Mesothelial cell of epicardium (in vitro differentiated cells): ENCODE measurements around the gene MIA2. TPM values are rescaled to one million over a fixed set of nuclear protein-coding genes. Genes with fewer than 3 reads are reported as not detected.
"Not testable (repeated sequence)": the region's sequence is repeated elsewhere in the genome, so short reads cannot be mapped to it uniquely, and the experiment has no call there.

ENCODE experiments used
- DNase-seq, 2 experiments: peaks; one replicate each; pipeline ENCODE4 v3.0.0; 2021; ENCODE audit warnings: low spot score in 2 of 2; ENCODE audit not compliant: unreplicated experiment in 2 of 2
- H3K27ac Mint-ChIP-seq: 2 replicates; pipeline ENCODE4 v1.8.0; 2021; ENCODE audit warnings: mixed read lengths
- H3K27me3 Mint-ChIP-seq: 2 replicates; pipeline ENCODE4 v1.8.0; 2021; ENCODE audit warnings: low read depth, mixed read lengths
- H3K36me3 Mint-ChIP-seq: 2 replicates; pipeline ENCODE4 v1.8.0; 2021; ENCODE audit warnings: mixed read lengths
- H3K4me1 Mint-ChIP-seq: 2 replicates; pipeline ENCODE4 v1.8.0; 2021; ENCODE audit warnings: mixed read lengths
- H3K4me3 Mint-ChIP-seq: 2 replicates; pipeline ENCODE4 v1.8.0; 2021; ENCODE audit warnings: mild to moderate bottlenecking, moderate library complexity, mixed read lengths
- H3K9me3 Mint-ChIP-seq: 2 replicates; pipeline ENCODE4 v1.8.0; 2021; ENCODE audit warnings: mixed read lengths
- CTCF ChIP-seq: fragments of 200-600 bp; sonication (generic); IDR thresholded peaks from one replicate; pipeline ENCODE4 v1.5.0; 2021; ENCODE audit warnings: antibody characterized with exemption; ENCODE audit not compliant: unreplicated experiment
- total RNA-seq: library from RNA; stranded (reverse); gene quantifications from 3 replicates; pipeline ENCODE4 v1.2.1, GENCODE V29; 2021

The MIA2 gene
- total RNA-seq, 1 donor from 2014 or later: 18.9 TPM

- H3K4me1 Mint-ChIP-seq: no peaks in the 10 kb centered on the region
- no peak overlapping the region for H3K27ac Mint-ChIP-seq
- H3K27me3 Mint-ChIP-seq: no peaks in the 10 kb centered on the region
Observed at GRCh38 chr14:39293629-39294028, 59.9 kb downstream of the MIA2 start.

GRCh38 chr14:39300389-39300788, 66.7 kb downstream of the MIA2 start:
- H3K27me3 Mint-ChIP-seq, H3K4me1 Mint-ChIP-seq, H3K27ac Mint-ChIP-seq, H3K9me3 Mint-ChIP-seq, H3K4me3 Mint-ChIP-seq, DNase-seq: not testable (repeated sequence)
- peaks cover 24% of the 10 kb centered on the region for H3K36me3 Mint-ChIP-seq

More at GRCh38 chr14:39293629-39294028, 59.9 kb downstream of the MIA2 start:
- Mint-ChIP-seq H3K36me3 (peaks cover 26% of the 10 kb centered on the region), H3K4me3 (no peak overlapping the region), H3K9me3 (no peaks in the 10 kb centered on the region)
- no peak for DNase-seq
- no peak for TF ChIP-seq CTCF

- Mint-ChIP-seq H3K36me3 (peaks cover 19% of the 10 kb centered on the region), H3K9me3 (no peaks in the 10 kb centered on the region), H3K27ac (no peak overlapping the region), H3K27me3 (no peaks in the 10 kb centered on the region), H3K4me3 (no peak overlapping the region), H3K4me1 (no peaks in the 10 kb centered on the region)
- TF ChIP-seq CTCF: no peak
- no peak for DNase-seq
Observed at GRCh38 chr14:39302124-39302810, 68.6 kb downstream of the MIA2 start.

DNA sequence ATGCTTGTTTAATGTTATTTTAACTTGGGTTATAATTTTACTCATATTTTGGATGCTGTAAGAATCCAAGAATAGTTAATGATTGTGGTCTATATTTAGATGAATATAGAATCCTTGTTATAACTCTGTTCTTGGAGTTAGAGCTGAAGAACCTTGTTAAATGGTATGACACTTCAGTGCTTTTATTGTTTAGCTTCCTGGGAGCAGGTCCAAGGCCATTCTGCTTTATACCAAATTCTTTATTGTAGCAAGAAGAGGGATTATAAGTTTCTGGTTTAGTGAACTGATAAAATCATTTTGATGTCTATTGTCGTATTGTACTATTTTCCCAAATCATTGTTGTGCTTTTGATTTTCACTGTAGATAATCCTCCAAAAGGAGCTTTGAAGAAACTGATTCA, 69.4 kb downstream of the MIA2 start:
- no peak for DNase-seq
- TF ChIP-seq CTCF: no peak
- Mint-ChIP-seq H3K4me3 (no peak overlapping the region), H3K36me3 (peaks cover 15% of the 10 kb centered on the region), H3K4me1 (no peaks in the 10 kb centered on the region), H3K27ac (no peak overlapping the region), H3K9me3 (no peaks in the 10 kb centered on the region), H3K27me3 (no peaks in the 10 kb centered on the region)

DNA sequence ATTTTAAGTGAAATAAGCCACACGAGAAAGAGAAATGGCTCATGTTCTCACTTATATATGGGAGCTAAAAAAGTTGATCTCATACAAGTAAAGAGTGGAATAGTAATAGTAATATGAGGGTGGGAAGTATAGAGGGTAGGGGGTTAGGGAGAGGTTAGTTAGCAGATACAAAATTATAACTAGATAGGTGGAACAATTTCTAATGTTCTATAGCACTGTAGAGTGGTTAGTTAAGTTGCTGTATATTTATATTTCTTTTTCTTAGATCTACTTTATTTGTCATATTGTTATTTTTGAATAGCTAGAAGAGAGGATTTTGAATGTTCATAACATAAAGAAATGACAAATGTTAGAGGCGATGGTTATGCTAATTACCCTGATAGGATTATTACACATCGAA, 74.1 kb downstream of the MIA2 start:
- Mint-ChIP-seq H3K9me3 (no peaks in the 10 kb centered on the region), H3K27me3 (no peaks in the 10 kb centered on the region), H3K27ac (no peak overlapping the region), H3K36me3 (peaks cover 19% of the 10 kb centered on the region), H3K4me1 (no peaks in the 10 kb centered on the region), H3K4me3 (no peak overlapping the region)
- no peak for TF ChIP-seq CTCF
- no peak for DNase-seq

GRCh38 chr14:39310051-39310450, 76.3 kb downstream of the MIA2 start:
- TF ChIP-seq CTCF: no peak
- Mint-ChIP-seq H3K4me1 (no peaks in the 10 kb centered on the region), H3K9me3 (no peaks in the 10 kb centered on the region), H3K27me3 (no peaks in the 10 kb centered on the region), H3K4me3 (no peak overlapping the region), H3K27ac (no peak overlapping the region), H3K36me3 (peaks cover 13% of the 10 kb centered on the region)
- no peak for DNase-seq
